ENCODE measurements around the gene SGSM1. TPM values are rescaled to one million over a fixed set of nuclear protein-coding genes. Genes with fewer than 3 reads are reported as not detected.

The SGSM1 gene
- total and polyA plus RNA-seq, 4 donors, result 0.57 to 4.5 (median 2.7) TPM

DNA sequence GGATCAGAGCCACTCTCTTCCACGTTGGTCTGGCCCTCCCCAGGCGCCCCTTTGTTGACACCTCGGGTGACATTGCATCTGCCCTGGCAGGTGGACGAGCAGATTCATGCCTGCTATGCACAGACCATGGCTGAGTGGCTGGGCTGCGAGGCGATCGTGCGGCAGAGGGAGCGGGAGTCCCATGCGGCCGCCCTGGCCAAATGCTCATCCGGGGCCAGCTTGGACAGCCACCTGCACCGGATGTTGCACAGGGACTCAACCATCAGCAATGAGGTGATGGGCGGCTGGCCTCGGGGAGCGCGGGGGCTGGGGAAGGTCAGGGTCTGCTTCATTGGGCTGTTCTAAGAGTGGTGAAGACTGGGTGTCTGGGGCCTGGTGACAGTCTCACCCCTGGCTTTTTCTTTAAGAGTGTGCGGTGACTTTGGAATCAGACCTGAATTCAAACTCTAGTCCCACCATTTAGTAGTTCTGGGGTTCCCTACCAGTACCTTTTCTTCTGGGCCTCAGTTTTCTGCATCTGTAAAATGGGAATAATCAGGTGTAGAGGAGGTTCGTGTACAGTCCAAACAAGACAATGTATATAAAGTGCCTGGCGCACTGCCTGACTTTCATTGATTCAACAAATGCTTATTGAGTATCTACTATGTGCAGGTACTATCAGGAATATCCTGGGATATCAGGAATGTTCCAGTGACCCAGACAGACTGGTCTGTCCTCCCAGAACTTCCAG, 87.5 kb downstream of the SGSM1 start:
- no peak overlapping the region for H3K4me3 ChIP-seq
- no peak for TF ChIP-seq CTCF (IDR thresholded peaks at IDR 0.05; ENCODE audit: control extremely low read depth, extremely low read depth)
- H3K9me3 ChIP-seq (ENCODE audit: control insufficient read depth in 4 of 4, insufficient read depth in 3 of 4, low read length in 3 of 4), result no peaks in the 10 kb centered on the region
- peak overlapping the region; percentile 51 to 89 for H3K27ac ChIP-seq (ENCODE audit: low read depth in 1 of 2, low read length in 1 of 2)
- H3K36me3 ChIP-seq (ENCODE audit: control insufficient read depth in 4 of 4, insufficient read depth in 4 of 4, low read length in 4 of 4), result no peaks in the 10 kb centered on the region
- DNase-seq (no peak), ATAC-seq (ENCODE audit: insufficient read depth, low FRiP score) (no peak)
- peaks cover 0 to 14% (median 5%) of the 10 kb centered on the region in 5 donors for H3K4me1 ChIP-seq (ENCODE audit: control insufficient read depth in 5 of 5, insufficient read depth in 5 of 5, low read length in 5 of 5)
- H3K27me3 ChIP-seq (ENCODE audit: control insufficient read depth in 3 of 3, insufficient read depth in 3 of 3, low read length in 2 of 3), result no peaks in the 10 kb centered on the region
- 92 to 94% methylated on average over 20 of the region's 20 CpGs for WGBS, 2 donors
- no peak overlapping the region for H3K9ac ChIP-seq (ENCODE audit: insufficient read depth in 1 of 2, low read length in 2 of 2)

GRCh38 chr22:24894220-24894975, 88.4 kb downstream of the SGSM1 start:
- Histone ChIP-seq H3K36me3 (ENCODE audit: control insufficient read depth in 4 of 4, insufficient read depth in 4 of 4, low read length in 4 of 4) (peaks cover 0 to 2% (median 0%) of the 10 kb centered on the region in 4 donors), H3K9ac (ENCODE audit: insufficient read depth in 1 of 2, low read length in 2 of 2) (no peak overlapping the region), H3K27ac (ENCODE audit: low read depth in 1 of 2, low read length in 1 of 2) (peak overlapping the region; percentile 65 to 89), H3K4me1 (ENCODE audit: control insufficient read depth in 5 of 5, insufficient read depth in 5 of 5, low read length in 5 of 5) (peaks cover 0 to 14% (median 5%) of the 10 kb centered on the region in 5 donors), H3K27me3 (ENCODE audit: control insufficient read depth in 3 of 3, insufficient read depth in 3 of 3, low read length in 2 of 3) (no peaks in the 10 kb centered on the region), H3K9me3 (ENCODE audit: control insufficient read depth in 4 of 4, insufficient read depth in 3 of 4, low read length in 3 of 4) (no peaks in the 10 kb centered on the region), H3K4me3 (no peak overlapping the region)
- DNase-seq, result peak; percentile 35 to 84 (median 63)
- ATAC-seq (ENCODE audit: insufficient read depth, low FRiP score), result peak; percentile 75
- TF ChIP-seq CTCF (IDR thresholded peaks at IDR 0.05; ENCODE audit: control extremely low read depth, extremely low read depth), result no peak
- 36 to 39% methylated on average over 16 of the region's 16 CpGs for WGBS, 2 donors

GRCh38 chr22:24894998-24895397, 89.0 kb downstream of the SGSM1 start:
- peaks cover 0 to 14% (median 5%) of the 10 kb centered on the region in 5 donors for H3K4me1 ChIP-seq (ENCODE audit: control insufficient read depth in 5 of 5, insufficient read depth in 5 of 5, low read length in 5 of 5)
- no peak overlapping the region for H3K4me3 ChIP-seq
- H3K27me3 ChIP-seq (ENCODE audit: control insufficient read depth in 3 of 3, insufficient read depth in 3 of 3, low read length in 2 of 3), result no peaks in the 10 kb centered on the region
- H3K27ac ChIP-seq (ENCODE audit: low read depth in 1 of 2, low read length in 1 of 2), result peak overlapping the region; percentile 65 to 89
- DNase-seq (peak; percentile 64 to 91 (median 67)), ATAC-seq (ENCODE audit: insufficient read depth, low FRiP score) (peak; percentile 39)
- peaks cover 0 to 2% (median 0%) of the 10 kb centered on the region in 4 donors for H3K36me3 ChIP-seq (ENCODE audit: control insufficient read depth in 4 of 4, insufficient read depth in 4 of 4, low read length in 4 of 4)
- H3K9ac ChIP-seq (ENCODE audit: insufficient read depth in 1 of 2, low read length in 2 of 2), result no peak overlapping the region
- H3K9me3 ChIP-seq (ENCODE audit: control insufficient read depth in 4 of 4, insufficient read depth in 3 of 4, low read length in 3 of 4), result no peaks in the 10 kb centered on the region
- WGBS, 2 donors, result 32 to 53% methylated on average over 7 of the region's 7 CpGs
- TF ChIP-seq CTCF (IDR thresholded peaks at IDR 0.05; ENCODE audit: control extremely low read depth, extremely low read depth), result no peak

Data from lung (tissue), 12 donors.